Activated CD8-positive, alpha-beta memory T cell treated with anti-CD3 and anti-CD28 coated beads, Interleukin-2, amount 50 U/mL, for 48 hours (primary cell): ENCODE data around the gene MBNL1.
"Not testable (repeated sequence)": the region's sequence is repeated elsewhere in the genome, so short reads cannot be mapped to it uniquely, and the experiment has no call there.

ENCODE experiments used
- DNase-seq: peaks from one replicate; pipeline ENCODE4 v3.0.0-alpha.2; 2020

Gene MBNL1

GRCh38 chr3:152321955-152322377 is 53.2 kb downstream of the MBNL1 start:
- no peak for DNase-seq

- no peak for DNase-seq
These were observed 54.0 kb downstream of the MBNL1 start for GRCh38 chr3:152322756-152323155.

GRCh38 chr3:152323834-152324233 is 55.1 kb downstream of the MBNL1 start:
- no peak for DNase-seq

GRCh38 chr3:152325136-152325535 is 56.4 kb downstream of the MBNL1 start:
- DNase-seq = no peak

GRCh38 chr3:152327203-152327602 is 58.5 kb downstream of the MBNL1 start:
- DNase-seq = no peak

GRCh38 chr3:152328841-152329240 is 60.1 kb downstream of the MBNL1 start:
- DNase-seq = no peak

GRCh38 chr3:152330559-152330958 is 61.8 kb downstream of the MBNL1 start:
- no peak for DNase-seq

GRCh38 chr3:152331018-152331541 is 62.4 kb downstream of the MBNL1 start:
- no peak for DNase-seq

- no peak for DNase-seq
These were observed 63.3 kb downstream of the MBNL1 start for GRCh38 chr3:152331998-152332397.

GRCh38 chr3:152333928-152334327 is 65.2 kb downstream of the MBNL1 start:
- DNase-seq = no peak

- no peak for DNase-seq
These were observed 66.0 kb downstream of the MBNL1 start for GRCh38 chr3:152334761-152335160.

GRCh38 chr3:152335273-152335672 is 66.5 kb downstream of the MBNL1 start:
- no peak for DNase-seq

- DNase-seq = not testable (repeated sequence)
These were observed 68.6 kb downstream of the MBNL1 start for GRCh38 chr3:152337337-152337736.

- DNase-seq = no peak
These were observed 69.5 kb downstream of the MBNL1 start for GRCh38 chr3:152338159-152338720.

GRCh38 chr3:152339881-152340505 is 71.3 kb downstream of the MBNL1 start:
- DNase-seq = no peak

- DNase-seq = no peak
These were observed 76.5 kb downstream of the MBNL1 start for GRCh38 chr3:152345233-152345632.

GRCh38 chr3:152346058-152346457 is 77.3 kb downstream of the MBNL1 start:
- DNase-seq = no peak

- DNase-seq = no peak
These were observed 78.0 kb downstream of the MBNL1 start for GRCh38 chr3:152346740-152347139.

- DNase-seq = no peak
These were observed 79.9 kb downstream of the MBNL1 start for GRCh38 chr3:152348436-152349177.

- no peak for DNase-seq
These were observed 80.7 kb downstream of the MBNL1 start for GRCh38 chr3:152349392-152349791.

- DNase-seq = no peak
These were observed 81.4 kb downstream of the MBNL1 start for GRCh38 chr3:152350139-152350538.

- DNase-seq = no peak
These were observed 82.0 kb downstream of the MBNL1 start for GRCh38 chr3:152350776-152351175.

- no peak for DNase-seq
These were observed 83.8 kb downstream of the MBNL1 start for GRCh38 chr3:152352554-152352953.

GRCh38 chr3:152353578-152353977 is 84.8 kb downstream of the MBNL1 start:
- DNase-seq = no peak
